HL-60 (cell line): ENCODE results near the gene CHCHD6.

ENCODE experiments used
- DNase-seq, 2 experiments: peaks; one replicate each; pipeline ENCODE4 v3.0.0-alpha.2; 2010 to 2020; ENCODE audit warnings: low read depth in 1 of 2, low spot score in 1 of 2
- H3K27ac ChIP-seq: fragments of 250-450 bp; sonication (Bioruptor Pico); replicated peaks from 2 replicates; pipeline ENCODE4 v1.5.1; 2020; ENCODE audit warnings: mild to moderate bottlenecking, moderate library complexity
- H3K27me3 ChIP-seq: fragments of 250-450 bp; sonication (Bioruptor Pico); 2 replicates; pipeline ENCODE4 v1.5.1; 2021; ENCODE audit warnings: mild to moderate bottlenecking, moderate library complexity; ENCODE audit not compliant: insufficient read depth, poor library complexity, severe bottlenecking
- H3K4me3 ChIP-seq: replicated peaks from 2 replicates; pipeline ENCODE4 v1.5.1; 2011; ENCODE audit warnings: mild to moderate bottlenecking, control low read depth, low read length; ENCODE audit not compliant: insufficient read depth
- CTCF ChIP-seq: IDR thresholded peaks from one replicate; pipeline ENCODE4 v1.5.1; 2011; ENCODE audit warnings: low read length, control low read depth, inconsistent platforms; ENCODE audit not compliant: insufficient read depth
- GABPA ChIP-seq: IDR thresholded peaks from 2 replicates; pipeline ENCODE4 v1.6.1; 2012; ENCODE audit warnings: low read depth
- POLR2AphosphoS5 ChIP-seq: IDR thresholded peaks from 2 replicates; pipeline ENCODE4 v1.6.1; 2012; ENCODE audit warnings: low read depth
- REST ChIP-seq: IDR thresholded peaks from 2 replicates; pipeline ENCODE4 v1.6.1; 2012; ENCODE audit warnings: low read depth; ENCODE audit not compliant: insufficient replicate concordance
- SPI1 ChIP-seq: IDR thresholded peaks from 2 replicates; pipeline ENCODE4 v1.6.1; 2012; ENCODE audit warnings: low read depth, mild to moderate bottlenecking, borderline replicate concordance

The CHCHD6 gene

GRCh38 chr3:126961791-126962461, 257.9 kb downstream of the CHCHD6 start:
- DNase-seq: no peak
- Histone ChIP-seq H3K27me3 (no peaks in the 10 kb centered on the region), H3K4me3 (no peak overlapping the region), H3K27ac (no peak overlapping the region)
- TF ChIP-seq CTCF (no peak), SPI1 (no peak), REST (no peak), POLR2AphosphoS5 (no peak), GABPA (no peak)

- no peaks in the 10 kb centered on the region for H3K27me3 ChIP-seq
- TF ChIP-seq SPI1 (no peak), REST (no peak), GABPA (no peak), CTCF (no peak), POLR2AphosphoS5 (no peak)
- H3K4me3 ChIP-seq: no peak overlapping the region
Observed at GRCh38 chr3:126962756-126963155, 258.7 kb downstream of the CHCHD6 start.

GRCh38 chr3:126963261-126964190, 259.5 kb downstream of the CHCHD6 start:
- TF ChIP-seq REST (no peak), POLR2AphosphoS5 (no peak), GABPA (no peak), CTCF (no peak)
- H3K27me3 ChIP-seq: no peaks in the 10 kb centered on the region
- H3K27ac ChIP-seq: no peak overlapping the region
- DNase-seq: no peak
- no peak overlapping the region for H3K4me3 ChIP-seq

More at GRCh38 chr3:126962756-126963155, 258.7 kb downstream of the CHCHD6 start:
- H3K27ac ChIP-seq: no peak overlapping the region
- no peak for DNase-seq
